Fibroblast of lung (primary cell): ENCODE data around the gene SLX9.

ENCODE experiments used
- EZH2 ChIP-seq: IDR thresholded peaks from 2 replicates; pipeline ENCODE4 v1.5.1; 2012; ENCODE audit warnings: low read length, control low read depth, mild to moderate bottlenecking; ENCODE audit errors: missing control alignments
- TF ChIP-seq, protein P1 (sequence below), 2 donors: IDR thresholded peaks in 1 of 2; conservative IDR thresholded peaks in 1 of 2; 1 replicate in 1 of 2; 2 replicates in 1 of 2; pipeline ENCODE4 v1.5.1; 2011 to 2012; ENCODE audit warnings: low read length in 2 of 2, control low read depth in 1 of 2, inconsistent platforms in 1 of 2, low read depth in 1 of 2, mild to moderate bottlenecking in 1 of 2

DNA sequence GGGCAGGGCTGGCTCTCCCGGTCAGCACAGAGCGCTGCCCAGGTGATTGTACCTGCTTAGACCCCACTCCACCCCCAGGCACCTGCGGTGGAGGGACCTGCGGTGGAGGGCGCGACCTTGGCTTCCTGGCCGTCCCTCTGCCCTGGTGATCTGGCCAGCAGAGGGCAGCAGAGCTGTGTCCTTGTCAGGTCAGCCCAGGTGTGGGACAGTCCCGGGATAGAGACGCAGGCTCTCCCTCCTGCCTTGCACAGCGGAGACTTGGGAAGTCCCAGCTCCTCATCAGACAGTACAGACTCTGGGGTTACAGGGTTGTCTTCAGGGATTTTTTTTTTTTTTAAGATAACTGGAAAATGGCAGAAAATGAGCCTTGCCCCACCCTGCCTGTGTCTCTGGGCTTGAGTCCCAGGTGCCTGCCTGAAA lies 10.0 kb downstream of the SLX9 start:
- TF ChIP-seq, protein P1, sequence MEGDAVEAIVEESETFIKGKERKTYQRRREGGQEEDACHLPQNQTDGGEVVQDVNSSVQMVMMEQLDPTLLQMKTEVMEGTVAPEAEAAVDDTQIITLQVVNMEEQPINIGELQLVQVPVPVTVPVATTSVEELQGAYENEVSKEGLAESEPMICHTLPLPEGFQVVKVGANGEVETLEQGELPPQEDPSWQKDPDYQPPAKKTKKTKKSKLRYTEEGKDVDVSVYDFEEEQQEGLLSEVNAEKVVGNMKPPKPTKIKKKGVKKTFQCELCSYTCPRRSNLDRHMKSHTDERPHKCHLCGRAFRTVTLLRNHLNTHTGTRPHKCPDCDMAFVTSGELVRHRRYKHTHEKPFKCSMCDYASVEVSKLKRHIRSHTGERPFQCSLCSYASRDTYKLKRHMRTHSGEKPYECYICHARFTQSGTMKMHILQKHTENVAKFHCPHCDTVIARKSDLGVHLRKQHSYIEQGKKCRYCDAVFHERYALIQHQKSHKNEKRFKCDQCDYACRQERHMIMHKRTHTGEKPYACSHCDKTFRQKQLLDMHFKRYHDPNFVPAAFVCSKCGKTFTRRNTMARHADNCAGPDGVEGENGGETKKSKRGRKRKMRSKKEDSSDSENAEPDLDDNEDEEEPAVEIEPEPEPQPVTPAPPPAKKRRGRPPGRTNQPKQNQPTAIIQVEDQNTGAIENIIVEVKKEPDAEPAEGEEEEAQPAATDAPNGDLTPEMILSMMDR (conservative IDR thresholded peaks at IDR 0.05 in 1 of 2, IDR thresholded peaks at IDR 0.05 in 1 of 2; ENCODE audit: low read depth in 1 of 2, low read length in 2 of 2) = peak; percentile 77 to 85
- TF ChIP-seq EZH2 = no peak
